GM13976 (cell line): Measurements from ENCODE around the gene ALDH3A2.

Experiments
- DNase-seq: peaks from one replicate; pipeline ENCODE4 v3.0.0; 2012; ENCODE audit warnings: low spot score
- in situ Hi-C: fragments of 300-500 bp; cut with MboI; formaldehyde crosslinking; loops from one replicate; pipeline ENCODE4 v1.12.0; 2022; ENCODE audit warnings: low sequenced_read_pairs, mixed read lengths, inconsistent platforms; ENCODE audit not compliant: unreplicated experiment
- TF ChIP-seq, protein P1 (sequence below): IDR thresholded peaks from 2 replicates; pipeline ENCODE4 v1.5.1; 2012; ENCODE audit warnings: borderline replicate concordance, mild to moderate bottlenecking; ENCODE audit not compliant: insufficient read depth; ENCODE audit errors: extremely low read depth, missing control alignments, control extremely low read depth

ALDH3A2 gene

GRCh38 chr17:19686400-19687090, 38.0 kb downstream of the ALDH3A2 start:
- in situ Hi-C loops: no loop called here
- TF ChIP-seq, protein P1, sequence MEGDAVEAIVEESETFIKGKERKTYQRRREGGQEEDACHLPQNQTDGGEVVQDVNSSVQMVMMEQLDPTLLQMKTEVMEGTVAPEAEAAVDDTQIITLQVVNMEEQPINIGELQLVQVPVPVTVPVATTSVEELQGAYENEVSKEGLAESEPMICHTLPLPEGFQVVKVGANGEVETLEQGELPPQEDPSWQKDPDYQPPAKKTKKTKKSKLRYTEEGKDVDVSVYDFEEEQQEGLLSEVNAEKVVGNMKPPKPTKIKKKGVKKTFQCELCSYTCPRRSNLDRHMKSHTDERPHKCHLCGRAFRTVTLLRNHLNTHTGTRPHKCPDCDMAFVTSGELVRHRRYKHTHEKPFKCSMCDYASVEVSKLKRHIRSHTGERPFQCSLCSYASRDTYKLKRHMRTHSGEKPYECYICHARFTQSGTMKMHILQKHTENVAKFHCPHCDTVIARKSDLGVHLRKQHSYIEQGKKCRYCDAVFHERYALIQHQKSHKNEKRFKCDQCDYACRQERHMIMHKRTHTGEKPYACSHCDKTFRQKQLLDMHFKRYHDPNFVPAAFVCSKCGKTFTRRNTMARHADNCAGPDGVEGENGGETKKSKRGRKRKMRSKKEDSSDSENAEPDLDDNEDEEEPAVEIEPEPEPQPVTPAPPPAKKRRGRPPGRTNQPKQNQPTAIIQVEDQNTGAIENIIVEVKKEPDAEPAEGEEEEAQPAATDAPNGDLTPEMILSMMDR: no peak

GRCh38 chr17:19702217-19702641, 53.7 kb downstream of the ALDH3A2 start:
- in situ Hi-C loops: no loop called here

More at GRCh38 chr17:19686400-19687090, 38.0 kb downstream of the ALDH3A2 start:
- no peak for DNase-seq

DNA sequence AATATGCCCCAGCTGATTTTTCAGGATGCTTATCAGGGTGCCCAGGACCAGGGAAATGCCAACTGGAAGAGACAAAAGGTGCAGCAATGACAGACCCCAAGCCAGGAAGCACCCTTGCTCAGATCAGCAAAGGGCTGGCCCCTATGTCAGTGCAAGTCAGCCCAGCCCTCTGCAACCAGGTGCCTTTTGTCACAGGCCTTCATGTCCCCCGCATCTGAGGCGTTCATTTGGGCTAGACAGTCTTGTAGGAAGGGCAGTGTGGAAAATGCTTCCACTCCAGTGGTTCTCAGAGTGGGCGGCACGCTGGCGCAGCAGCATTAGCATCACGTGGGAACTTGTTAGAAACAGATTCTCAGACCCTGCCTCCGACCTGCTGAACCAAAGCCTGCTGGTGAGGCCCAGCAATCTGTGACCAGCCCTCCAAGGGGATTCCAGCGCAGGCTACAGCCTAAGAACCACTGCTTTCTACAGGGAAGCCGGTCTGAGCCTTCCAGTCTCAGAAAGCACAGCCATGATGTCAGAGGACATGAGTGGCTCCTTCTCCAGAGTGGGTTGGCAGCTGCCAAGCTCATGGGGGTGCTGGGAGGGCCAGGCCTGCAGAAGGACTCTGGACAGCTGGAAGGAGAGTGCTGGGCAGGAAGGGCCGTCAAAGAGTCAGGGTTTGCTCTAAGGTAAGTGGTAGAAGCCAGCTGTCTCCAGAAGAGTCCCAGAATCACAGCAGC, 54.7 kb downstream of the ALDH3A2 start:
- in situ Hi-C loops: no loop called here
- no peak for DNase-seq
- TF ChIP-seq, protein P1: no peak

More at GRCh38 chr17:19702217-19702641, 53.7 kb downstream of the ALDH3A2 start:
- no peak for DNase-seq
- TF ChIP-seq, protein P1: no peak

- in situ Hi-C loops: no loop called here
- TF ChIP-seq, protein P1: no peak
- DNase-seq: no peak
Measured at GRCh38 chr17:19703828-19704613, 55.5 kb downstream of the ALDH3A2 start.

DNA sequence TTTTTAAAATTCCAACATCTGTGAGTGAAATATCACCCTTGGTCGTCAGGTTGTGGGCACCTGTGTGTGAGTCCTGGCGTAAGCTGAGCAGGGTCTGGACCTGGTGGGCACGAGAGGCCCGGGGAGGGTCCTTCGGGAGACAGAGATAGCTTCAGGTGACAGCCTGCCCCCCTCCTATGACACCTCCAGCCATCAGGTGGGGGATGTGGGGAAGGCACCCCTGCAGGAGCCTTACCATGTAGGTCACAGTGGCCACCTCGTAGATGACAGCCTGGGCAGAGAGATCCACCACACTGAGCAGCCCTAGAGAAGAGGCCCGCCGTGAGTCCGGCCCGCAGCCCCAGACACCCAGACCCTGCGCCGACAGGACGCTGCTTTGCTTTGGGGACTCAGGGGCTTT, 56.6 kb downstream of the ALDH3A2 start:
- DNase-seq: no peak
- in situ Hi-C loops: no loop called here

More for the DNA sequence above, 56.6 kb downstream of the ALDH3A2 start:
- TF ChIP-seq, protein P1: no peak
